Astrocyte of the spinal cord (primary cell): Measurements from ENCODE around the gene CENPT.

Source experiments
- DNase-seq: peaks from one replicate; pipeline ENCODE4 v3.0.0; 2011; ENCODE audit warnings: low read depth, low spot score
- H3K4me3 ChIP-seq: 2 replicates; pipeline ENCODE4 v1.5.1; 2011; ENCODE audit warnings: low read depth, mild to moderate bottlenecking, low read length, moderate library complexity
- in situ Hi-C: cut with HindIII; loops from 2 replicates; pipeline ENCODE4 v1.10.0; 2017; ENCODE audit warnings: low sequenced_read_pairs
- TF ChIP-seq, protein P1 (sequence below): IDR thresholded peaks from 2 replicates; pipeline ENCODE4 v1.5.1; 2012; ENCODE audit warnings: low read depth, mild to moderate bottlenecking, low read length, inconsistent platforms

CENPT gene

DNA sequence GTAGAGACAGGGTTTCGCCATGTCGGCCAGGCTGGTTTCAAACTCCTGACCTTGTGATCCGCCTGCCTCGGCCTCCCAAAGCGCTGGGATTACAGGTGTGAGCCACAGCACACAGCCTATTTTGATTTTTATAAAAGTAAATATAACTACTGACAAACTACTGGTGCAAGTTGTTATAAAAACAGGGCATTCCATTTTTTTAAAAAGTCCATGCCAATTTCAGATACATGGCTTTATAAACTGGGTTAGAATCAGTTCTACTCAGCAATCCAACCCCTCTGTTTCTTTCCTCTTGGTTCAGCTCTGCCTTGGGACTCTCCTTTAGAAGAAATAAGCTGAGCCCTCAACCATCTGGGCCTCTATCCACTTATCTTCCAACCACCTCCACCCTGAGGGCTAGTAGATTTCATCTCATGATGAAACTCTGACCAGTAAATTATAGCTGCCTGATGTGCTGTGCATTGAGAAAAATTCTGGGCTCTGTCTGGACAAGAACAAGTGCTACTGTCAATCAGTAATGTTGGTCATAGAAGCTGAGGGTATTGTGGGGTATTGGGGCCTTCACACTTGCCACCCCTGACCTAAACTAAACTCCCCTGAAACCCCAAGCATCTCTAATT is 51.3 kb downstream of the CENPT start:
- in situ Hi-C loops, result no loop called here
- H3K4me3 ChIP-seq, result no peak overlapping the region
- DNase-seq, result no peak
- TF ChIP-seq, protein P1, sequence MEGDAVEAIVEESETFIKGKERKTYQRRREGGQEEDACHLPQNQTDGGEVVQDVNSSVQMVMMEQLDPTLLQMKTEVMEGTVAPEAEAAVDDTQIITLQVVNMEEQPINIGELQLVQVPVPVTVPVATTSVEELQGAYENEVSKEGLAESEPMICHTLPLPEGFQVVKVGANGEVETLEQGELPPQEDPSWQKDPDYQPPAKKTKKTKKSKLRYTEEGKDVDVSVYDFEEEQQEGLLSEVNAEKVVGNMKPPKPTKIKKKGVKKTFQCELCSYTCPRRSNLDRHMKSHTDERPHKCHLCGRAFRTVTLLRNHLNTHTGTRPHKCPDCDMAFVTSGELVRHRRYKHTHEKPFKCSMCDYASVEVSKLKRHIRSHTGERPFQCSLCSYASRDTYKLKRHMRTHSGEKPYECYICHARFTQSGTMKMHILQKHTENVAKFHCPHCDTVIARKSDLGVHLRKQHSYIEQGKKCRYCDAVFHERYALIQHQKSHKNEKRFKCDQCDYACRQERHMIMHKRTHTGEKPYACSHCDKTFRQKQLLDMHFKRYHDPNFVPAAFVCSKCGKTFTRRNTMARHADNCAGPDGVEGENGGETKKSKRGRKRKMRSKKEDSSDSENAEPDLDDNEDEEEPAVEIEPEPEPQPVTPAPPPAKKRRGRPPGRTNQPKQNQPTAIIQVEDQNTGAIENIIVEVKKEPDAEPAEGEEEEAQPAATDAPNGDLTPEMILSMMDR, result no peak

DNA sequence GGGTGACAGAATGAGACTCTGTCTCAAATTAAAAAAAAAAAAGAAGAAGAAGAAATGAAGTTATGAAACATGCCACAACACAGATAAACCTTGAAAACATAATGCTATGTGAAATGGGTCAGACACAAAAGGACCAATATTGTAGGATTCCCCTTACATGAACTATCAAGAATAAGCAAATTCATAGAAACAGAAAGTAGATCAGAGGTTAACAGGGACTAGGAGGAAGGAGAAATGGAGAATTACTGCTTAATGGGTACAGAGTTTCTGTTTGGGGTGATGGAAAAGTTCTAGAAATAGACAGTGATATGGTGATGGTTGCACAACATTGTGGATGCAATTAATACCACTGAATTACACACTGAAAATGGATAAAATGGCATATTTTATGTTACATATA is 57.4 kb downstream of the CENPT start:
- no peak for DNase-seq
- TF ChIP-seq, protein P1, result no peak
- no peak overlapping the region for H3K4me3 ChIP-seq
- in situ Hi-C loops, result no loop called here

DNA sequence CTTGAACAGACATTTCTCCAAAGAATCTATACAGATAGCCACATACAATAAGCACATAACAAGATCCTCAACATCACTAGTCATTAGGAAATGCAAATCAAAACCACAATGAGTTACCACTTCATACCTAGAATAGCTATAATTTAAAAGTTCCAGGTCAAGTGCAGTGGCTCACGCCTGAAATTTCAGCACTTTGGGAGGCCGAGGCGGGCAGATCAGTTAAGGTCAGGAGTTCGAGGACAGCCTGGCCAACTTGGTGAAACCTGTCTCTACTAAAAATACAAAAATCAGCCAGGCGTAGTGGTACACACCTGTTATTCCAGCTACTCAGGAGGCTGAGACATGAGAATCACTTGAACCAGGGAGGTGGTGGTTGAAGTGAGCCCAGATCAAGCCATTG is 61.0 kb downstream of the CENPT start:
- in situ Hi-C loops, result no loop called here
- TF ChIP-seq, protein P1, result no peak
- H3K4me3 ChIP-seq, result no peak overlapping the region
- DNase-seq, result no peak

DNA sequence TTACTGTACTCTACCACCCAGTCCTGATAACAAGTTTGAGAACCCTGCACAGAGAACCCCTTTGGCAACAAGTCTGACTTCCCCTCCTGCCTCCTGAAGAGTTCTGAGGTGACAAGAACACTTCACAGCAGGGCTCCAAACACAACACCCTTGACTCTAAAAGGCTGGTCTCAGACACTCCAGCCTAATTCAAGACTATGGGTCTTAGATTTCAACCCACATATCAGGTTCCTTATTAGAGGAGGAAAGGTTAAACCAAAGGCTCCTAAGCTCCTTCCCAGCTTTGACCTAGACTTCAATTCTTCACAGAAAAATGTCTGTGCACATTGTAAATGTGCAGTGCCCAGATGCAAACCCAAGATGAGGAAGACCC is 64.2 kb downstream of the CENPT start:
- no peak for DNase-seq
- in situ Hi-C loops, result no loop called here
- TF ChIP-seq, protein P1, result no peak
- H3K4me3 ChIP-seq, result no peak overlapping the region

DNA sequence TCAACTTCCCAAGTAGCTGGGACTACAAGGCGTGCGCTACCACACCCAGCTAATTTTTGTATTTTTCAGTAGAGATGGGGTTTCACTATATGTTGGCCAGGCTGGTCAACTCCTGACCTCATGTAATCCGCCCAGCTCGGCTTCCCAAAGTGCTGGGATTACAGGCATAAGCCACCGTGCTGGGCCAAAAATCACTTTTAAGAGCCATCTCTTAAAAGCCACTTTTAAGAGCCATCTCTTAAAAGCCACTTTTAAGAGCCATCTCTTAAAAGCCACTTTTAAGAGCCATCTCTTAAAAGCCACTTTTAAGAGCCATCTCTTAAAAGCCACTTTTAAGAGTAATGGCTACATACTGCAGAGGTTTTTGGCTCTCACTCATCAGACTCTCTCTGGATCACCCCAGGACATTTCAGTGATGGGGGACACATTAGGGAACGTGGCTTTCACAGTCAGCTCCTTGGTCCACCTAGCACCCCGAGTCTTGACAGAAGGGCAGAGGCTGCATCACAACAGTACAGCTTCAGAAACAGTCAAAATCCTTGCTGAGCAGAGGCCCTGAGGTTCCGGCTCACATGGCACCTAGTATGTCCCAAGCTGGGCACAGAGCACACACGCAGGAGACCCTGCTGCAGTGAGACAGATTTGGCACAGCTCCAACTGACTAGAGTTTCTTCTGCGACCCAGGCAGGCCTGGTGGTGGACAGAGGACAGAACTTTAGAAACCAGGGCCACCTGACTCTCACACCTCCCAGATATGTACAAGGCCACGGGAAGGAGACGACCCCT is 64.7 kb downstream of the CENPT start:
- TF ChIP-seq, protein P1, result no peak
- no peak overlapping the region for H3K4me3 ChIP-seq
- in situ Hi-C loops, result no loop called here
- no peak for DNase-seq

DNA sequence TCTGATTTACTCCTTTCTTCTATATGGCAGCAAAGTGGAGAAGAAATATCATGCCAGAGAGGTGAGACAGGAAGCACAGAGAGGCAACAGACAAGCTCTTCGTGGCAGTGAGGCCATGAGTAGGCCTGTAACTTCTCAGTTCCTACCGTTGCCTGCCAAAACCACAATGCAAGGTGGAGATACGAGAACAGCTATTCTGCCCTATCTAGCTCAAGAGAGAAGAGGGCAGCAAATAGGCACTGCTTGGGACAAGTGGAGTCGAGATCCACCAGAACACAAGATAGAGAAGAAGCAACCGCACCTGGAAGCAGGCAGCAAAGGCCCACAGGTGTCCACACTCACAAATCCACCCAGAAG is 66.0 kb downstream of the CENPT start:
- DNase-seq, result no peak
- TF ChIP-seq, protein P1, result no peak
- H3K4me3 ChIP-seq, result no peak overlapping the region
- in situ Hi-C loops, result no loop called here
